HG02571 (cell line): ENCODE measurements around the gene HSPB6.
"Not testable (repeated sequence)": the region's sequence is repeated elsewhere in the genome, so short reads cannot be mapped to it uniquely, and the experiment has no call there.

ENCODE experiments used
- ATAC-seq: cut with Tn5 transposase; IDR thresholded peaks from one replicate; pipeline ENCODE4 v1.9.1; 2021; ENCODE audit warnings: mild to moderate bottlenecking, moderate library complexity; ENCODE audit not compliant: unreplicated experiment

HSPB6 gene, protein sequence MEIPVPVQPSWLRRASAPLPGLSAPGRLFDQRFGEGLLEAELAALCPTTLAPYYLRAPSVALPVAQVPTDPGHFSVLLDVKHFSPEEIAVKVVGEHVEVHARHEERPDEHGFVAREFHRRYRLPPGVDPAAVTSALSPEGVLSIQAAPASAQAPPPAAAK

GRCh38 chr19:35756377-35757230 is at the start of gene HSPB6:
TSS of gene HSPB6 (minus strand) at chr19:35757029. CDS start at chr19:35757008, 21 bp downstream.
- ATAC-seq, result no peak

GRCh38 chr19:35806597-35806996 is 49.8 kb upstream of the HSPB6 start:
- no peak for ATAC-seq

- ATAC-seq, result no peak
Observed at GRCh38 chr19:35805526-35806102, 48.8 kb upstream of the HSPB6 start.

DNA sequence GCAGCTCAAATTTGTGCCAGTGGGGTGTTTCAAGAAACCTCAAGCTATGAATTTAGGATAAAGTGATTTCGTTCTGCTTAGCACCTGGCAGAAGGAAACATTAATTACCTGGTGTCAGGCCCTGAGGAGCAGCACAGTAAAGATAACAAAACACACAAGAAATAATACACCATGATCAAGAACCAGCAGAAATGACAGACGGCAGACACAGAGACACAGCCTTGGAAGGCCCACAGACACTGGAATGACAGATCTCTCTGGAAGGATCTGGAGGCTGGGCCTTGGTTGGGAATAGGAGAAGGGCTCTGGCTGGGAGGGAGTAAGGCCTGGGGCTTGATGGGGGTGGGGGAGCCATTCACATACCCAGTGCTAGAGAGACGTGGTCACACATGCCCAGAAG is 45.0 kb upstream of the HSPB6 start:
- no peak for ATAC-seq

- no peak for ATAC-seq
Observed at GRCh38 chr19:35797663-35798062, 40.8 kb upstream of the HSPB6 start.

GRCh38 chr19:35796645-35797542 is 40.1 kb upstream of the HSPB6 start:
- no peak for ATAC-seq

DNA sequence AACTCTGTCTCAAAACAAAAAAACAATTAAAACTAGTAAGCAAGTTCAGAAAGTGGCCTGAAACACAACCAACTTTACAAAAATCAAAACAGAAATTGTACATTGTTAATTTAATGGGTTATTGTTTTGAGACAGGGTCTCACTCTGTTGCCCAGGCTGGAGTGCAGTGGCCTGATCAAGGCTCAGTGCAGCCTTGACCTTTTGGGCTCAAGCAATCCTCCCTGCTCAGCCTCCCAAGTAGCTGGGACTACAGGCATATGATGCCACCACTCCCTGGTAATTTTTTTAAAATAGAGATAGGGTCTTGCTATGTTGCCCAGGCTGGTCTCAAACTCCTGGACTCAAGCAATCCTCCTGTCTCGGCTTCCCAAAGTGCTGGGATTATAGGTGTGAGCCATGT is 38.7 kb upstream of the HSPB6 start:
- not testable (repeated sequence) for ATAC-seq

GRCh38 chr19:35793381-35794165 is 36.7 kb upstream of the HSPB6 start:
- ATAC-seq, result no peak

GRCh38 chr19:35792888-35793287 is 36.1 kb upstream of the HSPB6 start:
- ATAC-seq, result no peak

DNA sequence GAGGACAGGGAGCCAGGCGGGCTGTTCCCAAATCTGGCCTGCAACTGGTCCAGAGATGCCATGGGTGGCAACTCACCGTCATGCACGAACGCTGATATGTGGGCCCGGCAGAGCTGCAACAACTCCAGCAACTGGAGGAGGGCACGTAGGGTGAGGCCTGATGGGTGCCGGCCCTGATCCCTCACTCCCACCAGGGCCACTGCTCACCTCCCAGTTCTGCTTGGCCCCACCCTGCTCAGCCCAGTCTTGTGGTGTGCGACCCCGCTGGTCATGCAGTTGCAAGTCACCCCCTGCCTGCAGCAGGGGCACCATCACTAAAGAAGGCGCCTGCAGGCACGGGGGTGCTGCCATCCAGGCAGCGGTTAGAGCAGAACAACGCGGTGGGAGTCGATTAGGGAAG is 35.5 kb upstream of the HSPB6 start:
- no peak for ATAC-seq

- ATAC-seq, result no peak
Observed at GRCh38 chr19:35791814-35792279, 35.0 kb upstream of the HSPB6 start.

GRCh38 chr19:35790981-35791813 is 34.4 kb upstream of the HSPB6 start:
- no peak for ATAC-seq

GRCh38 chr19:35789978-35790944 is 33.4 kb upstream of the HSPB6 start:
- no peak for ATAC-seq

DNA sequence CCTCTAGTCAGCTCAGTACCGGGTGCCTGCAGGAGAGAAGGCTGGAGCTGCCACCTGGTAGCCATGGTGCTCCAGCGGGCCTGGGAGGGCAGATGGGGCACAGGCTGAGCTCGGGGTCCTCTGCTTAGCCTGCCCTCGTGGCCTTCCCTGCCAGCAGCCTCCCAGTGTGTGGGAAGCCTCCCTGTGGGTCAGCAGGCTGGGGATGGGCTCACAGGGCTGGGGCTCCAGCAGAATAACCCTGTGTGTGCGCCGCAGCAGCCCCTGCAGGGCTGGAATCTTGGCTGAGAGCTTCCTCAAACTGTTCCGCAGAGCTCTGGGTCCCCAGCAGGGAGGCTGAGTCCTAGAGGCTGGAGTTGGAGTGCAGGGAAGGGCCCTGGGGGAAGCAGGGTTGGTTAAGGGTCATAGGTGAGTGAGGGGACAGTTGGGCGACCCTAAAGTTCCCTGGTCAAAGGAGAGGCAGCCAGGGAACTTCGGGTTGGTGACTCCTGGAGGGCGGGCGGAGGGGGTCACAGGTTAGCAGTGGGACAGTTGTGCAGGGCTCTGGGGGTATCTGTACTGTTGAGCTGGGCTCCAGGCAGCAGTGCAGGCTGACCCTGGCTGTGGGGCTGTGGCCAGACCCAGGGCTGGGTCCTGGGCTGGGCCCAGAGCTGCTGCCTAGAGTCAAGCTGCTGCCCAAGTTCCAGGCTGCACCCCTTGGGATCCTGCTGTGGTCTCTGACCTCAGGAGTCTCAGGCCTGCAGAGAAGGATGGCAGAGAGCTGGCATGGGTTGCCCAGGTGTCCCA is 32.6 kb upstream of the HSPB6 start:
- no peak for ATAC-seq

GRCh38 chr19:35788205-35788960 is 31.6 kb upstream of the HSPB6 start:
- ATAC-seq, result no peak

DNA sequence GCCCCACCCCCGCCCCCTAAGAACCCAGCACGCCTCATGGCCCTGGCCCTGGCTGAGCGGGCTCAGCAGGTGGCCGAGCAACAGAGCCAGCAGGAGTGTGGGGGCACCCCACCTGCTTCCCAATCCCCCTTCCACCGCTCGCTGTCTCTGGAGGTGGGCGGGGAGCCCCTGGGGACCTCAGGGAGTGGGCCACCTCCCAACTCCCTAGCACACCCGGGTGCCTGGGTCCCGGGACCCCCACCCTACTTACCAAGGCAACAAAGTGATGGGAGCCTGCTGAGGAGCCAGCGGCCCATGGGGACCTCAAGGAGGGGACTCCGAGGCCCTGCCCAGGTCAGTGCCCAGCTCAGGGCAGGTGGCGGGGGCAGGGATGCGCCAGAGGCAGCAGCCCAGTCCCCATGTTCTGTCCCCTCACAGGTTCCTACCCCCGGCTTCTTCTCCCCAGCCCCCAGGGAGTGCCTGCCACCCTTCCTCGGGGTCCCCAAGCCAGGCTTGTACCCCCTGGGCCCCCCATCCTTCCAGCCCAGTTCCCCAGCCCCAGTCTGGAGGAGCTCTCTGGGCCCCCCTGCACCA is 30.5 kb upstream of the HSPB6 start:
- ATAC-seq, result no peak
